H1 (cell line): ENCODE data around the gene DMAC2L. TPM values are rescaled to one million over a fixed set of nuclear protein-coding genes. Genes with fewer than 3 reads are reported as not detected.

ENCODE experiments used
- CTCF ChIA-PET: fragments of 300-600 bp; sonication (Branson Sonifier 250); formaldehyde crosslinking; loops from one replicate; lab custom pipeline; 2021; ENCODE audit not compliant: partially characterized antibody; lab: Charles Lee
- POLR2A ChIA-PET: fragments of 300-600 bp; sonication (Branson Sonifier 250); formaldehyde crosslinking; loops from one replicate; lab custom pipeline; 2021; ENCODE audit warnings: inconsistent platforms; ENCODE audit not compliant: partially characterized antibody; lab: Charles Lee
- DNase-seq, 2 experiments: peaks; one replicate each; pipeline versions ENCODE4 v3.0.0 to v3.0.0-alpha.2; 2010 to 2022; ENCODE audit warnings: low spot score in 2 of 2, low read depth in 1 of 2, mixed read lengths in 1 of 2
- FAIRE-seq: peaks from 2 replicates; lab custom pipeline; 2011; peaks lifted over from hg19 to GRCh38; lab: Jason Lieb, UNC
- H2AFZ ChIP-seq: 2 replicates; pipeline ENCODE4 v1.8.1; 2012; ENCODE audit warnings: low read length, inconsistent platforms
- H2AK5ac ChIP-seq: 2 replicates; pipeline ENCODE4 v1.6.1; 2013; ENCODE audit warnings: low read depth, low read length
- H2BK120ac ChIP-seq: replicated peaks from 2 replicates; pipeline ENCODE3; 2013; ENCODE audit warnings: low read depth, low read length, inconsistent platforms
- H2BK12ac ChIP-seq: 2 replicates; pipeline ENCODE4 v1.6.1; 2013; ENCODE audit warnings: low read depth, low read length
- H2BK15ac ChIP-seq: 2 replicates; pipeline ENCODE4 v1.6.1; 2013; ENCODE audit warnings: low read length
- H2BK20ac ChIP-seq: 2 replicates; pipeline ENCODE4 v1.6.1; 2013; ENCODE audit warnings: low read length
- H2BK5ac ChIP-seq: 2 replicates; pipeline ENCODE4 v1.6.1; 2013; ENCODE audit warnings: low read depth, low read length
- H3K14ac ChIP-seq: 2 replicates; pipeline ENCODE4 v1.6.1; 2013; ENCODE audit warnings: inconsistent platforms; ENCODE audit not compliant: insufficient read length
- H3K18ac ChIP-seq: 2 replicates; pipeline ENCODE4 v1.6.1; 2013; ENCODE audit warnings: low read length; ENCODE audit errors: extremely low read depth
- H3K23ac ChIP-seq: 2 replicates; pipeline ENCODE4 v1.6.1; 2013; ENCODE audit warnings: inconsistent platforms; ENCODE audit not compliant: insufficient read length
- H3K23me2 ChIP-seq: 2 replicates; pipeline ENCODE4 v1.6.1; 2013; ENCODE audit warnings: low read depth, low read length
- H3K27ac ChIP-seq: 2 replicates; pipeline ENCODE4 v1.6.1; 2011; ENCODE audit warnings: low read depth, low read length, inconsistent platforms
- H3K27me3 ChIP-seq, 4 experiments: replicated peaks in 1 of 4; 1 replicate in 1 of 4; 2 replicates in 3 of 4; pipeline versions ENCODE4 v1.6.1 to v1.8.1; 2011 to 2013; ENCODE audit warnings: low read length in 3 of 4, mild to moderate bottlenecking in 3 of 4, inconsistent platforms in 2 of 4, mixed read lengths in 2 of 4, moderate library complexity in 1 of 4; ENCODE audit not compliant: control insufficient read depth in 3 of 4, insufficient read depth in 3 of 4; ENCODE audit errors: extremely low read depth in 1 of 4
- H3K36me3 ChIP-seq, 4 experiments: 2 replicates each; pipeline versions ENCODE4 v1.6.1 to v1.8.1; 2011 to 2013; ENCODE audit warnings: mild to moderate bottlenecking in 4 of 4, low read length in 3 of 4, moderate library complexity in 2 of 4, control low read depth in 1 of 4, inconsistent platforms in 1 of 4; ENCODE audit not compliant: insufficient read depth in 4 of 4, control insufficient read depth in 2 of 4
- H3K4ac ChIP-seq: replicated peaks from 2 replicates; pipeline ENCODE3; 2013; ENCODE audit warnings: low read length, low read depth, mixed read lengths, inconsistent platforms; ENCODE audit not compliant: insufficient read length
- H3K4me1 ChIP-seq, 4 experiments: replicated peaks in 1 of 4; 1 replicate in 1 of 4; 2 replicates in 3 of 4; pipeline versions ENCODE4 v1.6.1 to v1.8.1; 2011 to 2013; ENCODE audit warnings: low read length in 3 of 4, inconsistent platforms in 2 of 4, mixed read lengths in 1 of 4; ENCODE audit not compliant: insufficient read depth in 4 of 4, control insufficient read depth in 3 of 4
- H3K4me2 ChIP-seq, 2 experiments: 2 replicates each; pipeline versions ENCODE4 v1.6.1 to v1.8.1; 2011 to 2013; ENCODE audit warnings: low read depth in 2 of 2, low read length in 2 of 2, control low read depth in 1 of 2, inconsistent platforms in 1 of 2, mild to moderate bottlenecking in 1 of 2; ENCODE audit not compliant: insufficient read depth in 1 of 2
- H3K4me3 ChIP-seq, 4 experiments: fragments of 200-600, 300-600 bp in 1 of 4; sonication (generic), shearing (Covaris generic), sonication (Bioruptor Twin) in 1 of 4; 2 replicates each; pipeline versions ENCODE4 v1.5.1 to v1.8.1; 2011 to 2016; ENCODE audit warnings: low read length in 4 of 4, low read depth in 3 of 4, control low read depth in 2 of 4, inconsistent platforms in 2 of 4, mild to moderate bottlenecking in 2 of 4, mixed read lengths in 1 of 4, moderate library complexity in 1 of 4; ENCODE audit not compliant: insufficient read depth in 2 of 4; ENCODE audit errors: extremely low read depth in 1 of 4
- H3K56ac ChIP-seq: replicated peaks from 2 replicates; pipeline ENCODE3; 2013; ENCODE audit warnings: low read depth, mild to moderate bottlenecking, mixed read lengths, low read length, inconsistent platforms; ENCODE audit not compliant: insufficient read length
- H3K79me1 ChIP-seq: 2 replicates; pipeline ENCODE4 v1.6.1; 2013; ENCODE audit warnings: low read depth, low read length, control low read depth
- H3K79me2 ChIP-seq, 2 experiments: 2 replicates each; pipeline versions ENCODE4 v1.6.1 to v1.8.1; 2012 to 2013; ENCODE audit warnings: low read length in 2 of 2, mild to moderate bottlenecking in 2 of 2, inconsistent platforms in 1 of 2; ENCODE audit not compliant: insufficient read depth in 2 of 2, control insufficient read depth in 1 of 2
- H3K9ac ChIP-seq, 4 experiments: replicated peaks in 1 of 4; 1 replicate in 1 of 4; 2 replicates in 3 of 4; pipeline versions ENCODE4 v1.6.1 to v1.8.1; 2011 to 2013; ENCODE audit warnings: low read depth in 3 of 4, low read length in 3 of 4, control low read depth in 2 of 4, mild to moderate bottlenecking in 2 of 4, moderate library complexity in 2 of 4, inconsistent platforms in 1 of 4; ENCODE audit errors: extremely low read depth in 1 of 4
- H3K9me3 ChIP-seq, 2 experiments: 2 replicates each; pipeline versions ENCODE4 v1.6.1 to v1.8.1; 2012 to 2013; ENCODE audit warnings: mild to moderate bottlenecking in 2 of 2, moderate library complexity in 2 of 2, control low read depth in 1 of 2, inconsistent platforms in 1 of 2, low read depth in 1 of 2, low read length in 1 of 2, mixed read lengths in 1 of 2; ENCODE audit not compliant: insufficient read depth in 2 of 2
- H4K20me1 ChIP-seq, 2 experiments: replicated peaks in 1 of 2; 2 replicates each; pipeline versions ENCODE3 to v1.8.1; 2011 to 2013; ENCODE audit warnings: inconsistent platforms in 2 of 2, low read length in 2 of 2, mild to moderate bottlenecking in 1 of 2; ENCODE audit not compliant: insufficient read depth in 2 of 2, control insufficient read depth in 1 of 2
- H4K5ac ChIP-seq: 2 replicates; pipeline ENCODE4 v1.6.1; 2013; ENCODE audit warnings: low read length, low read depth, mixed read lengths, inconsistent platforms; ENCODE audit not compliant: insufficient read length
- H4K8ac ChIP-seq: 2 replicates; pipeline ENCODE4 v1.8.0; 2013; ENCODE audit warnings: mild to moderate bottlenecking, moderate library complexity, low read length, inconsistent platforms; ENCODE audit not compliant: insufficient read depth; ENCODE audit errors: extremely low read depth
- H4K91ac ChIP-seq: replicated peaks from 2 replicates; pipeline ENCODE3; 2013; ENCODE audit warnings: low read length, mixed read lengths, inconsistent platforms; ENCODE audit not compliant: insufficient read length
- EP300 ChIP-seq, 2 experiments: IDR thresholded peaks; 1 replicate in 1 of 2; 2 replicates in 1 of 2; pipeline ENCODE4 v1.6.1; 2011 to 2012; ENCODE audit warnings: low read depth in 2 of 2, low read length in 2 of 2, mild to moderate bottlenecking in 2 of 2, borderline replicate concordance in 1 of 2, inconsistent platforms in 1 of 2, moderate library complexity in 1 of 2
- JUND ChIP-seq: IDR thresholded peaks from 2 replicates; pipeline ENCODE4 v1.6.1; 2011; ENCODE audit warnings: mild to moderate bottlenecking, improper control_type of control experiment, low read length
- KDM1A ChIP-seq: fragments of 200-600, 300-600 bp; sonication (generic); IDR thresholded peaks from 2 replicates; pipeline ENCODE4 v1.7.1; 2016; ENCODE audit warnings: mild to moderate bottlenecking, low read length, borderline replicate concordance
- WGBS, 2 experiments: shearing (Covaris generic) in 1 of 2; methylation state at CpG; one replicate each; pipeline versions ENCODE4 v1.1.6 to v1.1.7; 2013 to 2015; ENCODE audit warnings: low lambda C conversion rate in 2 of 2, mixed read lengths in 2 of 2, inconsistent platforms in 1 of 2, low coverage in 1 of 2, missing lambda C conversion rate in 1 of 2; ENCODE audit not compliant: insufficient replicate concordance in 2 of 2, insufficient coverage in 1 of 2, insufficient read length in 1 of 2; ENCODE audit errors: extremely low coverage in 1 of 2, missing lambda C conversion rate in 1 of 2; 5-methylcytosine and 5-hydroxymethylcytosine counted together
- polyA plus RNA-seq, 7 experiments: library from polyadenylated mRNA; depleted of rRNA in 3 of 7; stranded (reverse) in 5 of 7; unstranded in 2 of 7; fragments of >200 nt in 5 of 7; fragments of 200-250 nt in 2 of 7; gene quantifications; 1 replicate in 5 of 7; 2 replicates in 1 of 7; 4 replicates in 1 of 7; pipeline versions ENCODE4 v1.2.1 to v1.2.3, GENCODE V29; 2011 to 2013; ENCODE audit warnings: missing spikeins in 2 of 7, mixed read lengths in 2 of 7
- total RNA-seq: library from RNA; stranded (reverse); fragmentation: NEBNext Ultra II Directional; extraction: Animal tissue kit (Norgen Biotek cat#: 25700); gene quantifications from 2 replicates; pipeline ENCODE4 v1.2.1, GENCODE V29; 2021

The DMAC2L gene
- total and polyA plus RNA-seq, 2 of the 8 experiments (the other 6 are each of a cell fraction or from before 2014, with no cell fraction given), result 20.3 to 28.9 TPM

- Histone ChIP-seq H3K4me2 (no peak overlapping the region), H3K9me3 (peaks cover 0 to 2% of the 10 kb centered on the region in 2 experiments; a peak in 1 of 4 replicates), H3K4ac (no peak overlapping the region), H2AK5ac (no peak overlapping the region), H3K79me2 (no peaks in the 10 kb centered on the region), H4K20me1 (no peaks in the 10 kb centered on the region), H2BK12ac (no peak overlapping the region), H3K23me2 (no peaks in the 10 kb centered on the region; the same call in 1 of the 2 replicates), H3K9ac (no peak overlapping the region), H3K27ac (no peak overlapping the region), H3K36me3 (no peaks in the 10 kb centered on the region), H3K79me1 (no peaks in the 10 kb centered on the region), H3K56ac (no peak overlapping the region), H2BK15ac (no peak overlapping the region), H2BK5ac (no peak overlapping the region), H3K23ac (no peak overlapping the region), H4K8ac (no peak overlapping the region), H4K5ac (no peak overlapping the region), H2AFZ (no peak overlapping the region), H3K27me3 (no peaks in the 10 kb centered on the region), H3K14ac (no peak overlapping the region), H3K18ac (no peak overlapping the region), H4K91ac (no peak overlapping the region), H3K4me3 (no peak overlapping the region), H2BK20ac (no peak overlapping the region), H2BK120ac (no peak overlapping the region), H3K4me1 (peaks cover 0 to 10% (median 1%) of the 10 kb centered on the region in 4 experiments; a peak in 3 of 7 replicates)
- ChIA-PET CTCF (interaction anchor here (0.9 to 1.5 kb wide), 3 partner anchors 10 to 37 kb away, joined by 3 to 7 read pairs (median 4); no protein-coding TSS in a partner anchor), POLR2A (no interaction called here)
- peak in 1 of 2 experiments; percentile 31 for DNase-seq
- 88% methylated on average over 4 of the region's 4 CpGs; no CpG with 5 or more reads in 1 of the 2 experiments for WGBS, 2 experiments
- FAIRE-seq, result no peak
- no peak for TF ChIP-seq JUND
- TF ChIP-seq EP300 (IDR thresholded peaks at IDR 0.05; ENCODE audit: borderline replicate concordance in 1 of 2, low read depth in 2 of 2, low read length in 2 of 2), result no peak
- TF ChIP-seq KDM1A, result no peak
These were observed 45.8 kb downstream of the DMAC2L start for GRCh38 chr14:50357753-50358395.
